HEK293T (cell line): Measurements from ENCODE around the gene NOP53.
"Not testable (repeated sequence)": the region's sequence is repeated elsewhere in the genome, so short reads cannot be mapped to it uniquely, and the experiment has no call there.

Experiments used
- CTCF ChIA-PET: fragments of 350-600 bp; formaldehyde crosslinking; extraction: SDS; loops from one replicate; lab custom pipeline; 2021; ENCODE audit warnings: antibody characterized with exemption, inconsistent platforms; lab: Yijun Ruan, JAX
- POLR2A ChIA-PET: fragments of 350-600 bp; formaldehyde crosslinking; extraction: SDS; loops from one replicate; lab custom pipeline; 2020; ENCODE audit warnings: antibody characterized with exemption, inconsistent platforms; lab: Yijun Ruan, JAX
- DNase-seq: peaks from one replicate; pipeline ENCODE4 v3.0.0; 2012; ENCODE audit warnings: mixed read lengths; ENCODE audit errors: extremely low spot score
- ARNT ChIP-seq: fragments of 450-650 bp; IDR thresholded peaks from 2 replicates; pipeline ENCODE4 v1.6.1; 2017; ENCODE audit warnings: mild to moderate bottlenecking
- BHLHE40 ChIP-seq: fragments of 450-650 bp; IDR thresholded peaks from 2 replicates; pipeline ENCODE4 v1.6.1; 2016; ENCODE audit warnings: mild to moderate bottlenecking, moderate library complexity, borderline replicate concordance
- CTBP1 ChIP-seq: fragments of 450-650 bp; IDR thresholded peaks from 2 replicates; pipeline ENCODE4 v1.6.1; 2016; ENCODE audit warnings: borderline replicate concordance
- ELF4 ChIP-seq: fragments of 450-650 bp; IDR thresholded peaks from 2 replicates; pipeline ENCODE4 v1.6.1; 2017; ENCODE audit warnings: antibody characterized with exemption
- FOXA1 ChIP-seq: fragments of 450-650 bp; IDR thresholded peaks from 2 replicates; pipeline ENCODE4 v1.6.1; 2016; ENCODE audit warnings: mild to moderate bottlenecking
- FOXK2 ChIP-seq: fragments of 450-650 bp; IDR thresholded peaks from 2 replicates; pipeline ENCODE4 v1.6.1; 2016; ENCODE audit warnings: mild to moderate bottlenecking
- FOXM1 ChIP-seq: fragments of 450-650 bp; IDR thresholded peaks from 2 replicates; pipeline ENCODE4 v1.6.1; 2017; ENCODE audit warnings: mild to moderate bottlenecking, borderline replicate concordance
- HDGF ChIP-seq: fragments of 450-650 bp; IDR thresholded peaks from 2 replicates; pipeline ENCODE4 v1.6.1; 2017; ENCODE audit warnings: antibody characterized with exemption, borderline replicate concordance
- L3MBTL2 ChIP-seq: fragments of 450-650 bp; conservative IDR thresholded peaks from 2 replicates; pipeline ENCODE4 v1.6.1; 2016; ENCODE audit warnings: mild to moderate bottlenecking
- LEF1 ChIP-seq: fragments of 450-650 bp; IDR thresholded peaks from 2 replicates; pipeline ENCODE4 v1.6.1; 2017; ENCODE audit warnings: mild to moderate bottlenecking, borderline replicate concordance
- NFRKB ChIP-seq: fragments of 450-650 bp; IDR thresholded peaks from 2 replicates; pipeline ENCODE4 v1.6.1; 2016; ENCODE audit warnings: mild to moderate bottlenecking, moderate library complexity
- PKNOX1 ChIP-seq: fragments of 450-650 bp; IDR thresholded peaks from 2 replicates; pipeline ENCODE4 v1.6.1; 2016
- SP1 ChIP-seq: fragments of 450-650 bp; IDR thresholded peaks from 2 replicates; pipeline ENCODE4 v1.6.1; 2017
- SUZ12 ChIP-seq: fragments of 450-650 bp; IDR thresholded peaks from 2 replicates; pipeline ENCODE4 v1.6.1; 2016; ENCODE audit warnings: mild to moderate bottlenecking
- TARDBP ChIP-seq: fragments of 450-650 bp; IDR thresholded peaks from 2 replicates; pipeline ENCODE4 v1.6.1; 2016
- ZNF384 ChIP-seq: fragments of 450-650 bp; IDR thresholded peaks from 2 replicates; pipeline ENCODE4 v1.6.1; 2016

Gene NOP53

GRCh38 chr19:47725759-47726401 is 19.5 kb upstream of the NOP53 start:
- TF ChIP-seq BHLHE40 (no peak), L3MBTL2 (no peak), FOXK2 (no peak), FOXM1 (no peak), NFRKB (no peak), ELF4 (no peak), ZNF384 (no peak)
- CTCF ChIA-PET = interaction anchor here (1.2 kb wide), 1 partner anchor 17 kb away, joined by 3 read pairs; no protein-coding TSS in a partner anchor
- POLR2A ChIA-PET = no interaction called here
- no peak for DNase-seq

- ChIA-PET CTCF (interaction anchor here (1.2 kb wide), 1 partner anchor 12 kb away, joined by 7 read pairs; no protein-coding TSS in a partner anchor), POLR2A (no interaction called here)
- no peak for DNase-seq
- no peak for TF ChIP-seq NFRKB
- no peak for TF ChIP-seq ARNT
- TF ChIP-seq ZNF384 = no peak
- no peak for TF ChIP-seq FOXK2
- TF ChIP-seq PKNOX1 = no peak
- no peak for TF ChIP-seq TARDBP
- no peak for TF ChIP-seq ELF4
- TF ChIP-seq CTBP1 = no peak
- TF ChIP-seq SUZ12 = no peak
- no peak for TF ChIP-seq HDGF
- TF ChIP-seq FOXM1 = no peak
Observed at GRCh38 chr19:47726467-47726866, 18.9 kb upstream of the NOP53 start.

GRCh38 chr19:47728295-47728694 is 17.1 kb upstream of the NOP53 start:
- CTCF ChIA-PET, DNase-seq, POLR2A ChIA-PET: not testable (repeated sequence)

GRCh38 chr19:47729468-47729798 is 15.9 kb upstream of the NOP53 start:
- no peak for DNase-seq
- ChIA-PET POLR2A (no interaction called here), CTCF (interaction anchor here (0.8 to 1.3 kb wide), 2 partner anchors 11 to 17 kb away, joined by 3 to 8 read pairs; partner anchors contain the start of gene EHD2)
- TF ChIP-seq L3MBTL2 (no peak), PKNOX1 (no peak), ELF4 (no peak), ARNT (no peak), ZNF384 (no peak), FOXK2 (no peak), TARDBP (no peak), BHLHE40 (no peak), HDGF (no peak), FOXA1 (no peak), LEF1 (no peak), CTBP1 (no peak), SUZ12 (no peak), NFRKB (no peak), FOXM1 (no peak)

GRCh38 chr19:47729799-47730520 is 15.4 kb upstream of the NOP53 start:
- TF ChIP-seq FOXM1 = no peak
- TF ChIP-seq ELF4 = no peak
- TF ChIP-seq HDGF = no peak
- TF ChIP-seq L3MBTL2 = no peak
- no peak for TF ChIP-seq SUZ12
- no peak for TF ChIP-seq LEF1
- no peak for TF ChIP-seq ZNF384
- TF ChIP-seq TARDBP = no peak
- no peak for TF ChIP-seq PKNOX1
- TF ChIP-seq NFRKB = no peak
- TF ChIP-seq ARNT = no peak
- no peak for TF ChIP-seq FOXA1
- no peak for TF ChIP-seq SP1
- TF ChIP-seq BHLHE40 = no peak
- TF ChIP-seq CTBP1 = no peak
- DNase-seq = peak; percentile 82
- CTCF ChIA-PET = interaction anchor here (1.3 kb wide), 1 partner anchor 17 kb away, joined by 8 read pairs; the partner anchor contains the start of gene EHD2
- POLR2A ChIA-PET = no interaction called here

GRCh38 chr19:47730521-47730889 is 14.8 kb upstream of the NOP53 start:
- CTCF ChIA-PET = interaction anchor here (1.3 kb wide), 1 partner anchor 18 kb away, joined by 8 read pairs; the partner anchor contains the start of gene EHD2
- TF ChIP-seq L3MBTL2 (no peak), SUZ12 (no peak), FOXA1 (no peak), PKNOX1 (no peak), ZNF384 (no peak), BHLHE40 (no peak), FOXK2 (no peak), HDGF (no peak), ARNT (no peak), FOXM1 (no peak), CTBP1 (no peak), ELF4 (no peak), LEF1 (no peak), NFRKB (no peak)
- POLR2A ChIA-PET = no interaction called here

More at GRCh38 chr19:47730521-47730889, 14.8 kb upstream of the NOP53 start:
- DNase-seq = no peak
